Left colon (tissue), 2 donors: ENCODE data around the gene LRRC4C. TPM values are rescaled to one million over a fixed set of nuclear protein-coding genes. Genes with fewer than 3 reads are reported as not detected.
"Not testable (repeated sequence)": the region's sequence is repeated elsewhere in the genome, so short reads cannot be mapped to it uniquely, and the experiment has no call there.

ENCODE experiments used
- ATAC-seq: fragments of 200-7000 bp; cut with Tn5 transposase; one replicate; pipeline ENCODE4 v1.9.1; 2020; ENCODE audit warnings: mild to moderate bottlenecking, moderate library complexity
- DNase-seq, 2 donors: peaks; one replicate each; pipeline ENCODE4 v3.0.0-alpha.2; 2020
- intact Hi-C, 2 donors: fragments of 100-400 bp; cut with DNase I in 1 of 2; cut with micrococcal nuclease in 1 of 2; formaldehyde crosslinking; loops; one replicate each; pipeline versions ENCODE4 v1.11.2 to v1.14.0; 2022; cut with DNase I, micrococcal nuclease
- total RNA-seq, 2 donors: library from RNA; stranded (reverse); fragmentation: NEBNext Ultra II Directional; extraction: Animal tissue kit (Norgen Biotek cat#: 25700); gene quantifications; one replicate each; pipeline ENCODE4 v1.2.1, GENCODE V29; 2021
- donor health status: DM: no; HTN: no; CAD: no.
- donor health status: DM: yes; HTN: yes; CAD: no.

LRRC4C gene
- total RNA-seq, 2 donors from 2014 or later = 0.31 to 0.42 TPM

- DNase-seq (no peak), ATAC-seq (no peak)
- intact Hi-C loops = no loop called here
These were observed 591.3 kb downstream of the LRRC4C start for GRCh38 chr11:40867991-40868632.

GRCh38 chr11:40857754-40858153 lies 601.7 kb downstream of the LRRC4C start:
- DNase-seq, intact Hi-C loops, ATAC-seq: not testable (repeated sequence)

DNA sequence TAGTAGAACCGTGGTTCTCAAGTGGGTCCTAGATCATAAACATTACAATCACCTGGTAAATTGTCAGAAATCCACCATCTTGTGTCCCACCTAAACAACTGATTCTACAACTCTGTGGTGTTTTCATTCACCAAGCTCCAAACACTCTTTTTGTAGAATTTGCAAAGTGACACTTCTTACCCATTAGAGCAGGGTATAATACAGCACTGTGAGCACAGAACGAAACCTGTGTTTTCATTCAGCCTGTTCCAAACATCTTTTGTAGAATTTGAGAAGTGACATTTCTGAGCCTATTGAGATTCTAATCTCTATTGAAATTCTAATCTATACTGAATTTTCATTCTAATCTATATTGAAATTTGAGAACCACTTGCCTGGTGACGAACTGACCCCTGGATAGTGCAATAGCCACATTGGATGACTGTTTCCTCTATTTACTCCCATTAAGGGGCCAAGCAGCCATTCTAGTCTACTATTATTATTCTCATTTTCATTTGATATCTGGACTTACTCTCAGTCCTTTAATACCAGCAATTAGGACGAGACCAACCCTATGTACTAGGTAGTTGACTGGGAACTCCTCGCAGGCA lies 616.6 kb downstream of the LRRC4C start:
- DNase-seq = no peak
- no peak for ATAC-seq
- intact Hi-C loops = no loop called here

GRCh38 chr11:40841231-40841630 lies 618.2 kb downstream of the LRRC4C start:
- intact Hi-C loops = no loop called here
- DNase-seq = no peak
- ATAC-seq = no peak

DNA sequence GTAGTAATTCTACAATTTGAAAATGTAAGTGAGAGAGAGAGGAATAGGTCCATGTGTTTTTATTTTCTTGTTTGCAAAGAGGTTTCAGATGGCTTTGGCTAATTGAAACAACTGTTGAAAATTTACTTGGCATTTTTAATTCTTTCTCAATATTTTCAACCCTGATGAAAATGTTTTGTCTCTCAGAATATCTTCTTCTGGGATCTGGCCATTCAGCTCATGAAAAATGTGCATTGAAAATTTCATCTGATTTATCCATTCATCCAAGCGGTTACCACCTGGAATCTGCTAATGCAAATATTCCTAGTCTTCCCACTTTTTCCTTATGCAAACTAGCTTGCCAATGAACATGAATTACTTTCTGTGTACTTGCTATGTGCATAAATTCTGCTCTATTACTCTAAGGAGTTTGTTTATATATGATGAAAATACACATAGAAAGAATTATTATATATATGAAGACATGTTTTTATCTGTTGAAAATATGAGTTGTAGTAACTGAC lies 621.2 kb downstream of the LRRC4C start:
- ATAC-seq = no peak
- intact Hi-C loops = no loop called here
- no peak for DNase-seq

DNA sequence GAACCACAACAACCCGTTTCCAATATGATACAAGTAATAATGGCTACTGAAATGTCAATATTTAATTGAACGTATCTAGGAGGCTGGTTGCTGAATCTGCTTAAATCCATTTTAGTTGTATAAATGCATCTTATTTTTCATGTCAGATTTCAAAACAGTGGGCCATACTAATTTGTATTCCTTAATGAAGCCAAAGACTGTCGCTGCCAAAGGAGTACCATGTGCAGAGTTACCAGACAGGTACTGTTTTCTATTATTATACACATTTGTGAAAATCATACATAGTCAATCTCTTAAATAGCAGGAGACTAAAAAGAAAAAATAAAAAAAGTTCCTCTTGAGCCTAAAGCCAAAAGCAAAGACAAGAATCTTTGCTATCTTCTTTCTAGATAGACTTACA lies 632.3 kb downstream of the LRRC4C start:
- intact Hi-C loops = no loop called here
- DNase-seq = no peak
- no peak for ATAC-seq

DNA sequence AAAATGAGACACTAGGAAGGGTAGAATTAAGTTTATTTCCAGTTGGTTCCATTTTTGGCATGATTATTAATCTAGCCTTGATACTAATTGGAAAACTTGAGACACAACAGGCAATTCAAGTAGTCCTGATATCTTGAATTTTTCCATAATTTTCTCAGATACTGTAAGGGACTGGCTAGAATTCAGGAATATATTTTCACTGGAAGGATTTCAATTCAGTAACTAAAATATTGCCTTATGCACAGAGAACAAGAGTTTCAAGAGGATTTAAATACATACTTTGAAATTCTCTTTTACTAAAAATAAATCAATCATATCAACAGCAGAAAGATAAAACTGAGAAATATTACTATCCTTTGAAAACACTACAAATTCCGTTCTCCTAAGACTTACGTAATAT lies 632.9 kb downstream of the LRRC4C start:
- intact Hi-C loops = no loop called here
- DNase-seq = no peak
- ATAC-seq = no peak

DNA sequence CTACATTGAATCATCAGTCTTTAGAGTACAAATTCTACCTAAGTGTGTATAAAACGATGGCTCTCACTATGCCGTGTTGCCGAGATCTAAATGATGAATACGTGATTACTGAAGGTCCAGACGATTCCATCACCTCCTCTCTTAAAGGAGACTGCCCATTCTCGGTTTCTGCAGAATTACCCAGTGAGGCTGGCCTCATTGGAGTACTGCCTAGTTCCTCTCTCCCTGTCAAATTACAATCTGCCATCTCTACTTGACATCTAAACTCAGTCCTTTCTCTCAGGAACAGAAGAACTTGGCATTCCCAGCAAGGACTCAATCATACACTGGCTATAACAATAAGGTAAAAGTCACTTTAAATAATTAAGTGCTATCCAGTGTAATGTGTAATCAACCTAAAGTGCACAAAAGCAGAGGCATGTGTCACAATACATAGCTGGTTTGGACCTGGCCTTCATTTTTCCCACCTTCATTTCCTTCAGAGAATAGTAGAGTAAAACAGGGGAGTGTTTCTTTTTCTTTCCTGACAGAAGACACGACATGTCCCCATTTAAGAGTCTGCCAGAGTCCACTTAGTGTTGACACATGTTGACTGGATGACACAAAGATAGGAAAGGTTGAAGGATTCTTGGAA lies 634.1 kb downstream of the LRRC4C start:
- ATAC-seq (no peak), DNase-seq (no peak)

GRCh38 chr11:40819230-40819629 lies 640.2 kb downstream of the LRRC4C start:
- DNase-seq (no peak), ATAC-seq (no peak)
- intact Hi-C loops = no loop called here

More for the DNA sequence above, 634.1 kb downstream of the LRRC4C start:
- intact Hi-C loops = no loop called here

GRCh38 chr11:40816976-40817375 lies 642.5 kb downstream of the LRRC4C start:
- no peak for DNase-seq
- no peak for ATAC-seq
- intact Hi-C loops = no loop called here

DNA sequence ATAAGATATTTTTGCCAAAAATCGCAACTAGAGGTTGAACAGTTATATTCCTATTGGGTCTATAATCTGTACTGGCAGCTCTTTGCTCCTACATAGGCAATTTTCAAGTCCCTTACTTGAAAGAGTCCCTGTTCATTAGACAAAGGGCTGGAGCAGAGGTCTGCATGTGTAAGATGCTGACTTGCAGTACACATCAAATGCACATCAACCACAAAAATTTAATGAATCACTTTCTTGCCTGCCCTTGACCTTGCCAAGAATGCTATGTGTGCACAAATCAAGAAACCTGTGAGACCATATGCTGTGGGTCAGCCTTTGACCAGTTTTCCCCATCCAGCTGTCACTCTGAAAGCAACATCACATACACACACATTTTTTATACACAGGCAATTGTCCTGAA lies 661.5 kb downstream of the LRRC4C start:
- ATAC-seq (no peak), DNase-seq (no peak)
- intact Hi-C loops = no loop called here

GRCh38 chr11:40787224-40787623 lies 672.2 kb downstream of the LRRC4C start:
- no peak for ATAC-seq
- DNase-seq = no peak
- intact Hi-C loops = no loop called here

GRCh38 chr11:40763046-40763445 lies 696.4 kb downstream of the LRRC4C start:
- ATAC-seq (no peak), DNase-seq (no peak)
- intact Hi-C loops = no loop called here

DNA sequence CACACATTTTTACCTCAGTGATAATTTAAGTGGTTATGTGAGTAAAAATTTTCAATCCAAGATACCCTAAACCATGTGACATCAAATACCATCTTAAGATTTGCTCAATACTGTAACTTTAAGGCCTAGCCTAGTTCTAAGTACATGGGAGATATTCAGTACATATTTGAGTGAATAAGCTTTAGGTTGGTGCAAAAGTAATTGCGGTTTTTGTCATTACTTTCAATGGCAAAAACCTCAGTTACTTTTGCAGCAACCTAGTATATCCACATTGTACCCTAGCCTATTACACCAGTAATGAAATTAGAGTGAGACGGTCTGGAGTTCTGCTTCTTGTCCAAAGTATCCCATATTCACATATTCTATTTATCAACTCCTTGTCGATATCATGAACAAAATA lies 700.1 kb downstream of the LRRC4C start:
- ATAC-seq (no peak), DNase-seq (no peak)
- intact Hi-C loops = no loop called here

- DNase-seq (no peak), ATAC-seq (no peak)
- intact Hi-C loops = no loop called here
These were observed 705.2 kb downstream of the LRRC4C start for GRCh38 chr11:40754297-40754696.

DNA sequence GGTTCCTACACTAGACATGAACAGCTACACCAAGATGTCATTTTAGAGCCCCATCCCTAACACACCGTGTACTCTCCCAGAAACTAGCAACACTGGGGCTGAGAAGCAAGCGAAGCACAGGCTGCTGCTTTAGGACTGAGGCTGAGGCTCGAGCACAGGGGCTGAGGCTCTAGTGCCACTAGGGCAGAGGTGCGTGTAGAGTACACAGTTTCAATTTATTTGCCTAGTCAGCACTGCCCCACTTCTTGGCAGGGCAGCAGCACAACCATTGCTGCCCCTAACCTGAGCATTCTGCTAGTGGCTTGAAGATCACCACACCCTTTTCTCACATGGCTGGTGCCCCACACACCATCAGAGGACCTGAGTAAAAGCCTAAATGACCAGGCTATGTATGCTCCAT lies 713.2 kb downstream of the LRRC4C start:
- intact Hi-C loops = no loop called here
- ATAC-seq = no peak

GRCh38 chr11:40732132-40732531 lies 727.3 kb downstream of the LRRC4C start:
- ATAC-seq = no peak
- no peak for DNase-seq
- intact Hi-C loops = no loop called here

More for the DNA sequence above, 713.2 kb downstream of the LRRC4C start:
- DNase-seq = no peak

DNA sequence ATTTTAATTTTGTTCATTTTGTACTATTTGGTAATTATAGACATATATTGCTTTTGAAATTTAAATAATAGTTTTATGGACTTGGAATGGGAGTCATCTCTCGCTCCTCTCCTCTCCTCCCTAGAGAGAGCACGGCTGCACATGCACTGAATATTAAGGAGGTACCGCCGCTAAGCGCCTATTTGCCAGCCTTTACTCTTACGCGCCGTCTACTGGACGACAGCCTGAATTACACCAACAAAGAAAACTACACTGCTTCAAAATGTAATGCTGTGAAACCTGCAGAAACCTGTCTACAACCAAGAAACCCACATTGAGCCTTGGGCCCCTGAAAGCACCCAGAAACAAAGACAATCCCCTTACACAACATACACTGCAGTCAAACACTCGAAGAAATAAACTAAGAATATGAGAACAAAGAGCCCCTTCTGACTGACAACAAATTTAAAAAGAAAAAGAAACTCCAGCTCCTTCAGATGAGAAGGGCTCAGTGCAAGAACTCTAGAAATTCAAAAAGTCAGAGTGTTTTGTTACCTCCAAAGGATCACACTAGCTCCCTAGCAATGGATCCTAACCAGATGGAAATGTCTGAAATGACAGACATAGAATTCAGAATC lies 737.2 kb downstream of the LRRC4C start:
- no peak for DNase-seq
- intact Hi-C loops = no loop called here

DNA sequence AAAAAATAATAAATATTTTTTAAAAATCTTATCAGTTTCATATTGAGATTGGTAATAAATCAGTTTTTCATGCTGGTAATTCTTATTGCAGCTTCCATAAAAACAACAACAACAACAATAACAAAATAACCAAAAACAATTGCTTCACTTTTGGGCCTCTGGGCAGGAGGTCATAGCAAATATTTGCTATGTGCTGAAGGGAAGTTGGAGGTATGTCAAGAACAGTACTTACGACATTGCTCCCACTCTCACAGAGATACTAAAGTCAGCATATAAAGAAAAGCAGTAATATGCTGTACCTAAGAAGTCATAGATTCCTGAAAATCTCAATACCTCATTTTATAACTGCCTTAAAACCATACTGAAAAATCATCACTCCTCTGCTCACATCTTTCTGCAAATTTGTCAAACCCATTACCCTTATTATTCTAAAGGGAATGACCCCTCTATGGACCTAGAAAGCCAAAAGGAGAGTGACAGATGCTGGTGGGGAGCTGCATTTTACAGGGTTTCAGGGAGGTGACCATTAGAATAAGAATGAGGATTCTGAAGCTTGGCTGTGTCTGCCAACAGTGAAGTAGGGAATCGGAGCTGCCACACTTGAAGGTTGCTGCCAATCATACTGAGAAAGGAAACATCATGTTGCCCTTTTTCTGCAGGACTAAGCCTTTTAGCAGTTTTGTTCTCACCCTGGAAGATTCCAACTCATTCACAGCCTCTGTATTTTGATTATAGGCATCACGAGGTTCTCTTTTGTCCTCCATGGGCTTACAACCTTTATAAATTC lies 742.9 kb downstream of the LRRC4C start:
- ATAC-seq (no peak), DNase-seq (no peak)
- intact Hi-C loops = no loop called here

More for the DNA sequence above, 737.2 kb downstream of the LRRC4C start:
- no peak for ATAC-seq
